GM12874 (cell line): ENCODE measurements around the gene INPP5D.

Experiments used
- CTCF ChIP-seq: IDR thresholded peaks from 2 replicates; pipeline ENCODE4 v1.5.1; 2011; ENCODE audit warnings: low read depth, mild to moderate bottlenecking, control low read depth, low read length, moderate library complexity; ENCODE audit not compliant: insufficient read depth

INPP5D gene

DNA sequence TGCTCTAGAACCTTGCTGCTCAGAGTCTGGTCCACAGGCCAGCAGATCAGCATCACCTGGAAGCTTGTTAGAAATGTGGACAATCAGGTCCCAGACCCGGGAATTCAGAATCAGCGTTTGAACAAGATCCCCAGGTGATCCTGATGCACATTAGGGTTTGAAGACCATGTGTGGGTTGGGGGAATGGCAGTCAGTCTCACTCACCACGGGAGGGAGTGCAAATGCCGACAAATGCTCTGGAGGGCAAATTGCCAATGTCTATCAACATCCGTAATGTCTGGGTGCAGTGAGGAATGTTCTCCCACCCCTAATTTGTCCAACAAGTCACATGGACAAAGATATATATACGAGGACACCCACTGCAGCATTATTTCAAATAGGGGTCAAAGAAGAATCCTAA, 34.5 kb downstream of the INPP5D start:
- TF ChIP-seq CTCF: no peak

DNA sequence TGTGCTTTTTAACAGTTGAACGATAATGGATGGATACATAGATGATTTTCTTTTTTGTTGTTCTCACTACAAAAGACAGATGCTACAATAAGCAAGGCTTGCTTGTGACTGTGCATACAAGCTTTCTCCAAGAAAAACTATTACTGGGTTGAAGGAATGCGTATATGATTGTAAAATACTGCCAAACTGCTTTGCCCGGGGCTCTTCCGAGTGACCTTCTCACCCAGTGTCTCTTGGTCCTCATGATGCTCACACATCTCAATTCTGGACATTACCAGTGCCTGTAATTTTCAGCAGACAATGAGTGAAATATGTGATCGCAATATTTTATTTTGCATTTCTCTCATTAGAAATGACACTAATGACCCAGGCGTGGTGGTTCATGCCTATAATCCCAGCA, 35.9 kb downstream of the INPP5D start:
- no peak for TF ChIP-seq CTCF

GRCh38 chr2:233098618-233099017, 38.5 kb downstream of the INPP5D start:
- peak; percentile 32; the same call in 1 of the 2 replicates for TF ChIP-seq CTCF

DNA sequence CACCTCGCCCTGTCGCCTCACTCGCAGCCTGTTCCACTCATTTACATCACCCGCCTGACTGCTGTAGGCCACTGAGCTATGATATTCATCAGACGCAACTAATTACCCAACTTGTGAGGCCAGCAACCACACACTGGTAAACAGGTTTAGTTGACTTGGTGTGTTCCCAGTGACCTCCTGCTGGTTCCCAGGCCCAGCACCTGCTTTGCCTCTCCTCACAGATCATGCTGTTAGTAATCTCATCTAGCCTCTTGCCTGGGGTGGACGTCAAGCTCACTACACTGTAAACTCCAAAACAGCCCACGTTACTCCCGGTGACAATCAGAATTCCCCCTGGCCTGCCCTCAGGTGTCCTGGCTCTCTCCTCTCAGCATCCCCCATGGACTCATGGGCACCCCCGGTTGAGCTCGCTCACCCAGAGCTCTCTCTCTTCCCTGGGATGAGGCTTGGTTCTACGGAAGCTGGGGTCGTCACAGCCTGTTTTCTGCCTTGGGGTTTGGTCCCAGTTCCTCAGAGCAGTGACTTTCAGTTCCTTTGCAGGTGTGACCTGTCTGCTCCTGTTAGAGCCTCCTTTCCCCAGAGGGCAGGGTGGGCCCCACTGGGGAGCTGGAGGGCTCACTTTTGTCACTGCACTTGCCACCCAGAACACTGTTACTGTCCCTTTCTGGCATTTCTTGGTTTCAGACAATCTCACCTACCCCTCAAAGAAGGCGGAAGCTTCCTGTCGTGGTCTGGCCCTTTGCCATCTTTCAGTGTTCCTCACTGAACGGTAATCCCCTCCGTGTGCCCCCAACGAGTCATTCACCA, 40.3 kb downstream of the INPP5D start:
- TF ChIP-seq CTCF: no peak

GRCh38 chr2:233101141-233101540, 41.0 kb downstream of the INPP5D start:
- TF ChIP-seq CTCF: no peak

DNA sequence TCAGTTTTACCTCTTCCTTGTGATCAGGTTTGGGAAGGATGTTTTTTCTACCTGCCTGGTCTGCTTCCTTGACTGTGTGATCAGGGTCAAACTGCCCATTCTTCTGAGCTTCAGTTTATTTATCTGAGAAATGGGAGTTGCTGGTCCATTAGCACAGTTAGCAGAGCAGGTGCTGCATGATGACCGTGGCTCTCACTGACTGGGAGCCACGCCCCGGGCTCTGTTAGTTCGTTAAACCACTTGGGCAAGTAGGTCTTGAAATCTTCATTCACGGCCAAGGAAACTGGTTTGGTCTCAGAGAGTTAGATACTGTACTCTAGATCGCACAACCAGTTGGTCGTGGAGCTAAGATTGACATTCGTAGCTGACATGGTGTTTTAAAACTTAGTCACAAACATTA, 41.7 kb downstream of the INPP5D start:
- TF ChIP-seq CTCF: no peak

- TF ChIP-seq CTCF: no peak
Observed at GRCh38 chr2:233105156-233105895, 45.2 kb downstream of the INPP5D start.
